ENCODE results near the gene TRIM7.
A peak's percentile ranks its signal among the peaks of the same experiment; 100 is the strongest.

The TRIM7 gene

GRCh38 chr5:181191526-181192336 lies 13.3 kb downstream of the TRIM7 start:
- CTCF ChIA-PET = interaction anchor here (0.7 kb wide), 1 partner anchor 13 kb away, joined by 3 read pairs; the partner anchor contains the start of gene TRIM7
- TF ChIP-seq CTCF (conservative IDR thresholded peaks at IDR 0.05; ENCODE audit: low read depth) = no peak
- DNase-seq (ENCODE audit: low spot score) = peak; percentile 91
- POLR2A ChIA-PET (ENCODE audit: low non-redundant PET) = interaction anchor here (0.6 to 2.0 kb wide), 5 partner anchors 11 to 362 kb away, joined by 3 to 15 read pairs (median 4); partner anchors contain the start of gene TRIM7
- peak overlapping the region; percentile 93 for H3K27ac ChIP-seq

- peak overlapping the region; percentile 93 for H3K27ac ChIP-seq
- ChIA-PET CTCF (interaction anchor here (1.2 to 4.9 kb wide), 2 partner anchors 17 kb away, joined by 3 to 24 read pairs; no protein-coding TSS in a partner anchor), POLR2A (ENCODE audit: low non-redundant PET) (interaction anchor here (0.6 to 2.0 kb wide), 6 partner anchors 12 to 91 kb away, joined by 3 to 15 read pairs (median 4); partner anchors contain the start of gene TRIM7)
- peak; percentile 64 for TF ChIP-seq CTCF (conservative IDR thresholded peaks at IDR 0.05; ENCODE audit: low read depth)
- no peak for DNase-seq (ENCODE audit: low spot score)
These were observed 14.1 kb downstream of the TRIM7 start for GRCh38 chr5:181190711-181191525.

- DNase-seq (ENCODE audit: low spot score) = no peak
- CTCF ChIA-PET = interaction anchor here (1.2 to 4.9 kb wide), 4 partner anchors 11 to 18 kb away, joined by 3 to 24 read pairs (median 7); partner anchors contain the start of gene TRIM7
- TF ChIP-seq CTCF (conservative IDR thresholded peaks at IDR 0.05; ENCODE audit: low read depth) = no peak
These were observed 14.9 kb downstream of the TRIM7 start for GRCh38 chr5:181189962-181190710.

DNA sequence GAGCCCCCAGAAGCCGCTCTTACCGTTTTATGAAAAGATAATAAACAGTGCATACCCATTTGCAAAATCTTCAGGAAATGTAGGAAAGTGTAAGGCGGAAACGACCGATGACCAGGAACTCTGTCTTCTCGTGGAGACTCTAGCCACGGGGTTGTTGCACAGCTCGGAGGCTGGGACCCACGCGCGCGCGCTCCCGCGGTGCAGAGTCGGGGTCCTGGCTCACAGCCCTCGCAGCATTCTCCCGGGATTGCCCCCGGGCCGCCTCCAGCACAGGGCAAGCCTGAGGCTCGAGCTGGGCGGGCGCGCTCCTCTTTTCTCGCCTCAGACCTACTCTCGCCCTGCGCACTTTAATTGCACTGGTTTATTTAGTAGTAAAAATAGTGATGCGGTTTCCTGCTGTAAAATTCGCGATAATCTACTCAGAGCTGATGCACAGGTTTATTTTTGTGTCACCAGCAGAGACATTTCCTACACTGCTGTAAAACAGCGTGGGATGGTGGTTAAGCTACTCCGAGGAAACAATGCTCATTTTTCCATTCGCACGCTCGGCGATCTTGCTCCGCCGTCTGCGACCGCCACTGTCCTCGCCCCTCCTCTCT lies 15.5 kb downstream of the TRIM7 start:
- POLR2A ChIA-PET (ENCODE audit: low non-redundant PET) = interaction anchor here (1.0 to 1.7 kb wide), 2 partner anchors 15 to 72 kb away, joined by 3 to 4 read pairs; partner anchors contain the start of gene TRIM7

More at GRCh38 chr5:181189962-181190710, 14.9 kb downstream of the TRIM7 start:
- POLR2A ChIA-PET (ENCODE audit: low non-redundant PET) = interaction anchor here (0.6 to 1.7 kb wide), 3 partner anchors 14 to 72 kb away, joined by 3 to 4 read pairs (median 4); partner anchors contain the start of gene TRIM7
- H3K27ac ChIP-seq = peak overlapping the region; percentile 93

More for the DNA sequence above, 15.5 kb downstream of the TRIM7 start:
- TF ChIP-seq CTCF (conservative IDR thresholded peaks at IDR 0.05; ENCODE audit: low read depth) = no peak
- CTCF ChIA-PET = interaction anchor here (0.6 to 4.9 kb wide), 4 partner anchors 12 to 67 kb away, joined by 3 to 24 read pairs (median 7); partner anchors contain the start of gene TRIM7
- peak overlapping the region; percentile 93 for H3K27ac ChIP-seq
- DNase-seq (ENCODE audit: low spot score) = no peak

All from RWPE1 (cell line).